Panc1 (cell line): Measurements from ENCODE around the gene LRRC1. TPM values are rescaled to one million over a fixed set of nuclear protein-coding genes. Genes with fewer than 3 reads are reported as not detected.

ENCODE experiments used
- ATAC-seq: fragments of 200-7000 bp; cut with Tn5 transposase; 2 replicates; pipeline ENCODE4 v1.9.1; 2020; ENCODE audit warnings: mild to moderate bottlenecking, moderate library complexity
- BruUV-seq: library from RNA; stranded (reverse); fragments of 400-500 nt; replicated peaks from 2 replicates; lab custom pipeline; 2021; lab: Mats Ljungman, UMichigan
- CTCF ChIA-PET: fragments of 300-600 bp; sonication (Branson Sonifier 250); formaldehyde crosslinking; loops from one replicate; lab custom pipeline; 2022; ENCODE audit warnings: antibody characterized with exemption; lab: Charles Lee
- POLR2A ChIA-PET: fragments of 300-600 bp; sonication (Branson Sonifier 250); formaldehyde crosslinking; loops from one replicate; lab custom pipeline; 2022; ENCODE audit warnings: antibody characterized with exemption; lab: Charles Lee
- DNase-seq: peaks from one replicate; pipeline ENCODE4 v3.0.0-alpha.2; 2010; ENCODE audit warnings: low read depth, low spot score
- H3K27ac ChIP-seq: 2 replicates; pipeline ENCODE4 v1.5.1; 2011; ENCODE audit warnings: mild to moderate bottlenecking, low read length, inconsistent platforms
- H3K27me3 ChIP-seq: fragments of 200-500 bp; sonication (Bioruptor generic); 2 replicates; pipeline ENCODE4 v1.6.0; 2014; ENCODE audit warnings: low read length, inconsistent platforms; ENCODE audit not compliant: control insufficient read depth, insufficient read depth
- H3K36me3 ChIP-seq: fragments of 200-500 bp; sonication (Bioruptor generic); 2 replicates; pipeline ENCODE4 v1.5.1; 2014; ENCODE audit warnings: inconsistent platforms, mild to moderate bottlenecking, low read length, moderate library complexity; ENCODE audit not compliant: control insufficient read depth, insufficient read depth
- H3K4me1 ChIP-seq: 2 replicates; pipeline ENCODE4 v1.5.1; 2011; ENCODE audit warnings: inconsistent platforms, mild to moderate bottlenecking, low read length, moderate library complexity; ENCODE audit not compliant: control insufficient read depth, insufficient read depth
- H3K4me3 ChIP-seq, 2 experiments: 2 replicates each; pipeline ENCODE4 v1.5.1; 2011 to 2012; ENCODE audit warnings: low read depth in 2 of 2, low read length in 2 of 2, mild to moderate bottlenecking in 2 of 2, inconsistent platforms in 1 of 2, moderate library complexity in 1 of 2
- H3K9me3 ChIP-seq: fragments of 200-500 bp; sonication (Bioruptor generic); 2 replicates; pipeline ENCODE4 v1.5.1; 2014; ENCODE audit warnings: low read depth, mild to moderate bottlenecking, inconsistent platforms, low read length, moderate library complexity; ENCODE audit not compliant: control insufficient read depth, insufficient read depth
- POLR2AphosphoS5 ChIP-seq: IDR thresholded peaks from 2 replicates; pipeline ENCODE4 v1.6.1; 2012; ENCODE audit warnings: mild to moderate bottlenecking, low read depth, low read length, moderate library complexity
- SIN3A ChIP-seq: IDR thresholded peaks from 2 replicates; pipeline ENCODE4 v1.6.1; 2012; ENCODE audit warnings: low read depth, mild to moderate bottlenecking, low read length, moderate library complexity, borderline replicate concordance; ENCODE audit not compliant: insufficient read depth
- TCF7L2 ChIP-seq: IDR thresholded peaks from 2 replicates; pipeline ENCODE4 v1.6.1; 2011; ENCODE audit warnings: mild to moderate bottlenecking, low read depth, low read length, inconsistent platforms
- in situ Hi-C: cut with HindIII; loops from 2 replicates; pipeline ENCODE4 v1.10.0; 2016; ENCODE audit warnings: low sequenced_read_pairs, low pct_unique_long_range_greater_than_20kb
- intact Hi-C: fragments of 100-400 bp; cut with micrococcal nuclease; formaldehyde crosslinking; loops from one replicate; pipeline ENCODE4 v1.10.0; 2022; ENCODE audit not compliant: unreplicated experiment
- total RNA-seq: library from RNA; stranded (reverse); gene quantifications from one replicate; pipeline ENCODE4 v1.2.1, GENCODE V29; 2021; ENCODE audit not compliant: unreplicated experiment
- TF ChIP-seq, protein P1 (sequence below), 2 experiments: IDR thresholded peaks; 2 replicates each; pipeline ENCODE4 v1.6.1; 2011 to 2012; ENCODE audit warnings: low read depth in 2 of 2, control low read depth in 1 of 2, low read length in 1 of 2, mild to moderate bottlenecking in 1 of 2, moderate library complexity in 1 of 2; ENCODE audit not compliant: insufficient read depth in 1 of 2
- TF ChIP-seq, protein P2 (sequence below): fragments of 450-650 bp; IDR thresholded peaks from 2 replicates; pipeline ENCODE4 v1.5.1; 2017; ENCODE audit warnings: mild to moderate bottlenecking

The LRRC1 gene
- total RNA-seq, 1 experiment from 2014 or later = 13.8 TPM

GRCh38 chr6:53926505-53926904, 131.7 kb downstream of the LRRC1 start:
- no peaks in the 10 kb centered on the region for H3K27me3 ChIP-seq
- POLR2A ChIA-PET = no interaction called here
- DNase-seq (no peak), ATAC-seq (no peak)
- no peaks in the 10 kb centered on the region for H3K36me3 ChIP-seq
- intact Hi-C loops (no loop called here), in situ Hi-C loops (no loop called here)
- H3K4me3 ChIP-seq = no peak overlapping the region
- no TSS peak for BruUV-seq
- no peaks in the 10 kb centered on the region for H3K4me1 ChIP-seq
- no peaks in the 10 kb centered on the region for H3K9me3 ChIP-seq
- CTCF ChIA-PET = no interaction called here
- H3K27ac ChIP-seq = no peak overlapping the region
- TF ChIP-seq, protein P1, sequence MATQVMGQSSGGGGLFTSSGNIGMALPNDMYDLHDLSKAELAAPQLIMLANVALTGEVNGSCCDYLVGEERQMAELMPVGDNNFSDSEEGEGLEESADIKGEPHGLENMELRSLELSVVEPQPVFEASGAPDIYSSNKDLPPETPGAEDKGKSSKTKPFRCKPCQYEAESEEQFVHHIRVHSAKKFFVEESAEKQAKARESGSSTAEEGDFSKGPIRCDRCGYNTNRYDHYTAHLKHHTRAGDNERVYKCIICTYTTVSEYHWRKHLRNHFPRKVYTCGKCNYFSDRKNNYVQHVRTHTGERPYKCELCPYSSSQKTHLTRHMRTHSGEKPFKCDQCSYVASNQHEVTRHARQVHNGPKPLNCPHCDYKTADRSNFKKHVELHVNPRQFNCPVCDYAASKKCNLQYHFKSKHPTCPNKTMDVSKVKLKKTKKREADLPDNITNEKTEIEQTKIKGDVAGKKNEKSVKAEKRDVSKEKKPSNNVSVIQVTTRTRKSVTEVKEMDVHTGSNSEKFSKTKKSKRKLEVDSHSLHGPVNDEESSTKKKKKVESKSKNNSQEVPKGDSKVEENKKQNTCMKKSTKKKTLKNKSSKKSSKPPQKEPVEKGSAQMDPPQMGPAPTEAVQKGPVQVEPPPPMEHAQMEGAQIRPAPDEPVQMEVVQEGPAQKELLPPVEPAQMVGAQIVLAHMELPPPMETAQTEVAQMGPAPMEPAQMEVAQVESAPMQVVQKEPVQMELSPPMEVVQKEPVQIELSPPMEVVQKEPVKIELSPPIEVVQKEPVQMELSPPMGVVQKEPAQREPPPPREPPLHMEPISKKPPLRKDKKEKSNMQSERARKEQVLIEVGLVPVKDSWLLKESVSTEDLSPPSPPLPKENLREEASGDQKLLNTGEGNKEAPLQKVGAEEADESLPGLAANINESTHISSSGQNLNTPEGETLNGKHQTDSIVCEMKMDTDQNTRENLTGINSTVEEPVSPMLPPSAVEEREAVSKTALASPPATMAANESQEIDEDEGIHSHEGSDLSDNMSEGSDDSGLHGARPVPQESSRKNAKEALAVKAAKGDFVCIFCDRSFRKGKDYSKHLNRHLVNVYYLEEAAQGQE (IDR thresholded peaks at IDR 0.05; ENCODE audit: insufficient read depth in 1 of 2, low read depth in 2 of 2, low read length in 1 of 2) = no peak
- TF ChIP-seq, protein P2, sequence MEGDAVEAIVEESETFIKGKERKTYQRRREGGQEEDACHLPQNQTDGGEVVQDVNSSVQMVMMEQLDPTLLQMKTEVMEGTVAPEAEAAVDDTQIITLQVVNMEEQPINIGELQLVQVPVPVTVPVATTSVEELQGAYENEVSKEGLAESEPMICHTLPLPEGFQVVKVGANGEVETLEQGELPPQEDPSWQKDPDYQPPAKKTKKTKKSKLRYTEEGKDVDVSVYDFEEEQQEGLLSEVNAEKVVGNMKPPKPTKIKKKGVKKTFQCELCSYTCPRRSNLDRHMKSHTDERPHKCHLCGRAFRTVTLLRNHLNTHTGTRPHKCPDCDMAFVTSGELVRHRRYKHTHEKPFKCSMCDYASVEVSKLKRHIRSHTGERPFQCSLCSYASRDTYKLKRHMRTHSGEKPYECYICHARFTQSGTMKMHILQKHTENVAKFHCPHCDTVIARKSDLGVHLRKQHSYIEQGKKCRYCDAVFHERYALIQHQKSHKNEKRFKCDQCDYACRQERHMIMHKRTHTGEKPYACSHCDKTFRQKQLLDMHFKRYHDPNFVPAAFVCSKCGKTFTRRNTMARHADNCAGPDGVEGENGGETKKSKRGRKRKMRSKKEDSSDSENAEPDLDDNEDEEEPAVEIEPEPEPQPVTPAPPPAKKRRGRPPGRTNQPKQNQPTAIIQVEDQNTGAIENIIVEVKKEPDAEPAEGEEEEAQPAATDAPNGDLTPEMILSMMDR = no peak
- no peak for TF ChIP-seq POLR2AphosphoS5
- no peak for TF ChIP-seq TCF7L2
- TF ChIP-seq SIN3A = no peak

GRCh38 chr6:53928641-53929040, 133.8 kb downstream of the LRRC1 start:
- no peak overlapping the region for H3K27ac ChIP-seq
- CTCF ChIA-PET = no interaction called here

More at GRCh38 chr6:53928641-53929040, 133.8 kb downstream of the LRRC1 start:
- DNase-seq = no peak
- in situ Hi-C loops (no loop called here), intact Hi-C loops (no loop called here)
- POLR2A ChIA-PET = interaction anchor here (0.6 kb wide), 1 partner anchor 19 kb away, joined by 7 read pairs; no protein-coding TSS in a partner anchor
- Histone ChIP-seq H3K36me3 (no peaks in the 10 kb centered on the region), H3K4me3 (no peak overlapping the region), H3K9me3 (no peaks in the 10 kb centered on the region), H3K27me3 (no peaks in the 10 kb centered on the region), H3K4me1 (no peaks in the 10 kb centered on the region)
- TF ChIP-seq, protein P1 (IDR thresholded peaks at IDR 0.05; ENCODE audit: insufficient read depth in 1 of 2, low read depth in 2 of 2, low read length in 1 of 2) = no peak
- no peak for TF ChIP-seq TCF7L2
- no peak for TF ChIP-seq SIN3A
- TF ChIP-seq POLR2AphosphoS5 = no peak
- TF ChIP-seq, protein P2 = no peak
- no TSS peak for BruUV-seq
- ATAC-seq = no peak
